Left kidney (tissue), 2 donors: ENCODE results near the gene TIMM22. TPM values are rescaled to one million over a fixed set of nuclear protein-coding genes. Genes with fewer than 3 reads are reported as not detected.
"Not testable (repeated sequence)": the region's sequence is repeated elsewhere in the genome, so short reads cannot be mapped to it uniquely, and the experiment has no call there.

Experiments used
- DNase-seq: peaks from one replicate; pipeline ENCODE4 v3.0.0-alpha.2; 2013
- polyA plus RNA-seq: library from polyadenylated mRNA; unstranded; fragments of 120-200 nt; gene quantifications from one replicate; pipeline ENCODE4 v1.2.1, GENCODE V29; 2013; ENCODE audit not compliant: insufficient read length

The TIMM22 gene
- polyA plus RNA-seq, 1 donor: 14.4 TPM

DNA sequence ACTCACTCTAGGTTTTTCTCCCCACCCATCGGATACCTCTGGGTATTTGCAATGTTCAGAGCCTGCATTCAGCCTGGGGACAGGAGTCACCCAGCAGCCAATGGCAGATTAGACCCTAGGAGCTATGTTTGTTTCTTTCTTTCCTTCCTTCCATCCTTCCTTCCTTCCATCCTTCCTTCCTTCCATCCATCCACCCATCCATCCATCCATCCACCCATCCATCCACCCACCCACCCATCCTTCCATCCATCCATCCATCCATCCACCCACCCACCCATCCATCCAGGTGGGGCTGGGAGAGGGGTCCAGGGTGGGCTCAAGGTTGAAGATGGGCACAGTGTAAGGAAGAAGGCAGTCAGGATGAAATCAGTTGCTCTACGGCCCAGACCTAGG lies 39.9 kb downstream of the TIMM22 start:
- no peak for DNase-seq

DNA sequence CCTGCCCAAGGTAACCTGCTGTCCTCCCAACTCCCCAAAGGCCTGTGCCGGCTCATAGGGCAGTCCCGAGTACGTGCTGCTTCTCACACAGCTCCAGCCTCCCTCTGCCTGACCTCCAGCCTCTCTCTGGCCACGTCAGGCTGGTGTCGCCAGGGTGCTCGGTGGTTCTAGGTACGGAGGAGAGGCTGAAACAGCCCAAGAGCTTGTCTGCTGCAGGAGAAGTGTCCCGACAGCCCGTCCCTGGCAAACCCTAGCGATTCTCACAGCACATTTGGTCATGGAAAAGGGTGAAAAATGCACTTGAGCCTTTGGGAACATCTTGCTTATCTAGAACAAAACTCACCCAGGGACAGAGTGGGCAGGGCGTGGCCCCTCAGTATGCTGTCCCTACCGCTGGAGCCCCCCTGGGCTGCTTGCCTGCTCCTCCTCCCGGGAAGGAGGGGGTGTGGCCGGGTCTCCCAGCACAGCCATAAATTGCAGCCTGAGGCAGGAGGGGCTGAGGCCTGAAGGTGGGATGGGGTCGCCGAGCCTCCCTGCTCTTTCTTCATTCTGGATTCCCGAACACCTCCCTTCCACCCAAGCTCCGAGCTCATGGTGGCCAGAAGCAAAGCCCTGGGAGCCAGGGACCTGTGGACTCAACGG lies 40.4 kb downstream of the TIMM22 start:
- DNase-seq: no peak

DNA sequence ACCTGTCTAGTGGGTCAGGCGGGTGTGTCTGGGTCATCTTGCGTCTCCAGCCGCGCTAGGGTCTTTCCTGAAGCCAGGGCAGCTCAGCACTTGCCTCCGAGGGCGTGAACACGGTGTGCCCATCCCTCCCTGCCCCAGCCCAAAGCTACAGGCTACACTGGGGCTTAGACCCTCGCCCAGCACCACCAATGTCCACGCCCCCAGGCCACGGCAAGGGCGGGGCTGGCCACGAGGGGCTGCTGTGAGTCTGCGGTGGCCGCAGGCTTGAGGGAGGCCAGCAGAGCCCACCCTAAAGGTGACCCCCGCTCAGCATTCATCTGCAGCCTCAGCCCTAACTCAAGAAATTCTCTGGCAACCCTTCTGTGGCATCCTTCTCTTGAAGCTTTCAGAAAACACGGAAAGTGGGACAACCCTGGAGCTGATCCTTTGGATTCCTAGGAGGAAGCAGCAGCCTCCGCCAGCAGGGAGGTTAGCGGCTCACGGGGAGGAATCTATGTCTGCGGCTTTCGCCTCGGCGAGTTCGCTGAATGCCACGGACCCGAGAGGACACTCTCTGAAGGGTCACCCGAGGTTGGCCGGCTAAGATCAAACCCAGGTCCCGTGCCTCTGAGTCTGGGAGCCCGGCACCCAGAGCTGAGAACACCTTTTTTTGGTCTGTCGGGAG lies 41.7 kb downstream of the TIMM22 start:
- DNase-seq: no peak

DNA sequence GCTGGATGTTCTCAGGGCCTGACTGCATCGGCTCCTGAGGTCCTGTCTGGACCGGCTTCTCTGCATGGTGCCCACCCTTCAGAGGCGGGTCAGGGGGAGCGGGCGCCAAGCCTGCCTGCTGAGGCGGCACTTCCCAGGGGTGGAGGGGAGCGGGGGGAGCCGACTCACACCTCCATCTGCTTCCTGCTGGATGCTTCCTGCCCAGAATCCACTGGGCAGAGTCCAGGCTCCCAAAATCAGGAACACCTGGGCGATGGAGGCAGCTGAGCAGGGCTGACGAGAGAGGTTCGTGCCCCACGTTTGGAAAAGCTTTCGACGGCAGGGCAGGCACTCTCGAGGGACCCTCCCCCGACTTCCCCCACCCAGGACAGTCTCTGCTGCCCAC lies 42.2 kb downstream of the TIMM22 start:
- no peak for DNase-seq

DNA sequence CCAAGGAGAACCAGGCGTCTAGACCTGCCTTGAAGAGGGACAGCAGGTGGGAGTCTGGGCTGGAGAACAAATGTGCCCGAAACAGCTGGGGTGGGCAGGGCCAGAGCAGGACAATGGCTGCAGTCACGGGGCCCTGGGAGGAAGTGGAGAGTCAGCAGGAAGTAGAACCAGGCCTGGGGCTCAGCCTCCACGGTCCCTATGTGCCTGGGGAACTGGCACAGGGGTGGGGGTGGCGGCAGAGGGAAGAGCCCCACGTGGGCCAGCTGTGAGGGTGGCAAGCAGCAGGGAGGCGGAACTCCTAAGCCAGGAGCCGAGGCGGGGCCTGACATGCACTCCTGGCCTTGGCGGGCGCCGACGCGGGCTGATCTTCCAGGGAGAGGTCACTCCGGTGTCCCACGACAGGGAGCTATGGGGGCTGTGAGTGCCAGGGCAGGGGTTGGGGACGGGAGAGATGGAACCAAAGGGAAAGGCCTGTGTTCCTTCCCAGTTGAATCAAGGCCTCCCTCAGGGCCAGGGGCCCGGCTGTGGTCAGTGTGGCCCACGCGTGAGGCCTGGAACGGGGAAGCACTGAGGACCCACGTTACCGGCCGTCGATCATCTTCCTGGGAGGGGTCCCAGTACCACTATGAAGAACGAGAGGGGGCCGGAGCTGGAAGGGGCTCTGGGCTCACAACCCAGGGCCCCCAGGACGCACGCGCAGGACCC lies 42.7 kb downstream of the TIMM22 start:
- DNase-seq: no peak

DNA sequence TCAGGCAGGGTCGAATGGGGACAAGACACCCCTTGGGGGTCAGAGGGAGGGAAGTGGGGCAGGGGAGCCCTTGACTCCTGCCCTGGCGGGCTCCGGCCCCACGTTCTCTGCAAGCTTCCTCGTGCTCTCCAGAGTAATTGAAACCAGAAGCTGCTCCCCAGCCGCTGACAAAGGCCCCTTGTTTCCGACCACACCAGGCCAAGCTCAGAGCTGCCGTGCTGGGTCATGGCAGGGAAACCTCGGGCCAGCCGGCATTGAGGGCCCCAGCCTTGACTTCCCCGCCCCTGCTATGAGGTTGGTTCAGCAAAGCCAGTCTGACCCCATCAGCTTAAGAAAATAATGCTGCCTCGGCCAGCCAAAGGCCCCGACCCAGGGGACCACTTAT lies 43.3 kb downstream of the TIMM22 start:
- DNase-seq: no peak

DNA sequence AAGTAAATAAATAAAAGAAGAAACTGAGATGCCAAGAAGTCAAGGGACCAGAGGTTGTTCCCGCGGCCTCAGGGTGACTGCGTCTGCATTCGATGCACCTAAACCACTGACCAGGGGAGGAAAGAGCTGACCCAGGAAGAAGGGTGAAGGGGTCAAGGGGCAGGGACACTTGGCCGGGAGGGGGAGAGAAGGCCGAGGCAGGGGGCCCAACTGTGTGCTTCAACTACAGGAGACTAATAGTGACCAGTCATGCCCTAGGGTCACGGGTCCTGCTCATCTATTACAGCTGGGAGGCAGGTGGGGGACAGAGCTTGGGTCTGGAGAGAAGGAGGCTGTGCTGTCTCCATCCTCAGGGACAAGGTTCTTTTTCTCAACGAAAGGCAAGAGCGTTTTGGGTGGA lies 44.8 kb downstream of the TIMM22 start:
- no peak for DNase-seq

DNA sequence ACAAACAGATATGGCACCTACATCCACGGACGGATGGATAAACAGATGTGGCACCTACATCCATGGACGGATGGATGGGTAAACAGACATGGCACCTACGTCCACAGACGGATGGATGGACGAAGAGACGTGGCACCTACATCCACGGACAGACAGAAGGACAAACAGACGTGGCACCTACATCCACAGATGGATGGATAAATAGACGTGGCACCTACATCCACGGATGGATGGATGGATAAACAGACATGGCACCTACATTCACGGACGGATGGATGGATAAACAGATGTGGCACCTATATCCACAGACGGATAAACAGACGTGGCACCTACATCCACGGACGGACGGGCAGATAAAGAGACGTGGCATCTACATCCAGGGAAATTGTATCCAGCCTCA lies 45.6 kb downstream of the TIMM22 start:
- no peak for DNase-seq

DNA sequence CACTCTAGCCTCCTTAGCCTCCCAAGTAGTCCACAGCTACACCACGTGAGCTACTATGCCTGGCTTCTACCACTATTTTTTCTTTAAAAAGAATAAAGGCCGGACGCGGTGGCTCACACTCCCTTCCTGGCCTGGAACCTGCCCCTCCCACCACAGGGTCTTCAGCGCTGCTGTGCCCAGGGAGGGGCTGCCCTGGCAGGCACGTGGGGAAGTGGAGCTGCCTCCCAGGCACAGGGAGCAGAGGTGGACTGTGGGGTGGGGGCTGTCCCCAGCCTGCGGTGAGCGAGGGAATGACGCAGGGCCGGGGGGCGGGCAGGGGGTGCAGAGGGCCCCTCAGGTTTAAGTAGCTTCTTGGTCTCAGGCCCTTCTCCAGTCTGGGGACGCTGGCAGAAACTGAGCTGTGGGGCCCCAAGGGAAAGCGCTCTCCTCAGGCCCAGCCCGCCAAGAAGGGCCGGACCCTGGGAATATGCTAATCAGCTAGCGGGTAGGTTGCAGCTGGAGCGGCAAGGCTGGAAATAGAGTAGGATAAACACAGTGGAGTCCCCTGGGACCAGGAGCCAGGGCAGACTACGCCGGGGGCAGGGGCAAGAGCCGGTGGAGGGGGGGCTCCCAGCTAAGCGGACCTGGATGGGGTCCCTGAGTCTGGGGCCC lies 46.8 kb downstream of the TIMM22 start:
- no peak for DNase-seq

DNA sequence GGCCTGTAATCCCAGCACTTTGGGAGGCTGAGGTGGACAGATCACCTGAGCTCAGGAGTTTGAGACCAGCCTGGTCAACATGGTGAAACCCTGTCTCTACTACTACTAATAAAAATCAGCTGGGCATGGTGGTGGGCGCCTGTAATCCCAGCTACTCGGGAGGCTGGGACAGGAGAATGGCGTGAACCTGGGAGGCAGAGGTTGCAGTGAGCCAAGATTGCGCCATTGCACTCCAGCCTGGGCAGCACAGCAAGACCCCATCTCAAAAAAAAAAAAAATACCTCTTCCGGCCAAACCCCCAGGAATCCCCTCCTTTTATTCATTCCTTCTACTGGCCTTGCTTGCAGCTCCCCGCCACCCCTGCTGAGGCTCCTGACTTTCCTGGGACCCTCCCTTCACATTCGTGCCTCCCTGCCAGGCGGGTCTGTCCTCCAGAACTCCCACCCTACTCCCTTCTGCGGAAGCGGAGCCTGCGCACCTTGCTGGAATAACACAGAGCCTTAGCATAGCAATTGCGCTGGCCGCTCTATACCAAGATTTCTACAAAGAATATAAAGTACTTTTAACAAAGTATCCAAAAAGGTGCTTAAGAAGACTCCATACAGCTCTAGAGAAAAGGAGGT lies 47.6 kb downstream of the TIMM22 start:
- not testable (repeated sequence) for DNase-seq

DNA sequence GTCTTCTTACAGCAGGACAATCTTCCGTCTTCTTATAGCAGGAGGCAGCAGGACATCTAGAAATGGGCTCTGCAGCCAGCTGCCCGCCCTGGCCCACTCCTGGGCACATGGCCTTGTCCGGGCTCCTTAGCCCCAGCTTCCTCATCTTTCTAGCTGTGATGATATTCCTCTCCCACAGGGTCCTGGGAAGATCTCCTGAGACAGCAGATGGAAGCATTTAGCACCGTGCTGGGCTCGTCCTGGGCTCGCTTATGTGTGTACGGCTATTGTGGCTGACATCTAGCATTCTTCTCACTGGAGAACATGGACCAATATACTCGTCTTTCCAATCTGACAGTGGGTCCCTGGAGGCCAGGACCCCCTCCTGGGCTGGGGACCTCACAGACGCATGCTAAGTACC lies 48.5 kb downstream of the TIMM22 start:
- no peak for DNase-seq

DNA sequence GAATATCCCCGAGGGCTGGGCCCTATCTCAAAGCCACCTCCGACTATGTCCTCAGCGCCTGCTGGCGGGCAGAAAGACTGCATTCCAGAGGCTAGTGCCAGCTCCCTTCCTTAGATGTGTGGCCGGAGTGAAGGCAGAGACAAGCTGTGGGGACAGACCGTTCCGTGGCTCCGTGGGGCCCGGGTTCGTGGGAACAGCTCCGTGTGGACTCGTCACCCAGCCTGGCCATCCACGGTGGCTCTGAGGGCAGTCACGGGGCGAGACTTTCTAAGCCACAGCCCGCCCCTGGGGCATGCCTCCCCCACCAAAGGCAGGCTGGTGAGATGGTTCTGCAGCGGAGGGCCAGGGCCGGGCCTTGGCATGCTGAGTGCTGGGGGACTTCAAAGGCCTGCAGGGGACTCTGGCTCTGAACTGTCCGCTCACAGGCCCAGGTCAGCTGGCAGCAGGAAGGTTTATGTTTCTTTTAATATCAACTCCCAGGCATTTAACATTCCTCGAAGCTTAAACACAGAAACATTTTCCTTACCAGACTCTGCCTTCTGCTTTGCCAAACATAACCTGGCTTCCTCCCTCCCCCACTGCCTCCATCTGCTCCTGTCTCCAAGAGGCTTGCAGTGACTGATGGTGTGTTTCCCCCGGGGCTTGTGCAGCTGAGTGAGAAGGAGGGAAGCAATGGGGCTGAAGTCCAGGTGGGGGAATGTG lies 50.4 kb downstream of the TIMM22 start:
- no peak for DNase-seq

DNA sequence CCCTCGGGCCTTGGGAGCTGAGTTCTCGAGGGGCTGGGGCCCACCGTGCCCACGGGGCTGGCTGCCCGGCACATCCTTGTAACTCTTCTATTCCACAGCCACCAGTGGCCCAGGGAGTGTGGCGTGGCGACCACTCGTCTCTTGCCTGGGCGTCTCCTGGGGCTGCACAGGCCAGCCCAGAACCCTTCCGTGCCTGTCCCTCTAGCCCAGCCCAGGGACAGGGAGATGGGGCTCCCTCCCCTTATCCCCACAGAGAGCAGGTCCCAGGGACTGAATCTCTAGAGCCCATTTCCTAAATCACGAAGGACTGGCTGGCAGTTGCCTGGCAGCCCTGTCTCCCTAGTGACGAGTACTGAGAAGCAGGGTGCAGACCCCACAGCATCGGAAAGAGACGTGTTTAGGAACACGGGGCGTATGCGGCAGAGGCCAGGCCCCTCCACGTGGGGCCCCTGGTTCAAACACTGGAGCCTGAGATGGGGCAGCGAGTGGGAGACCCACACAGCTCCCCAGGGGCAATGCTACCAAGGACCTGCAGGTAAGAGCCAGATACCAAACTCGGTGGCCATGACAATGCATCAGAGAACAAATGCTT lies 51.0 kb downstream of the TIMM22 start:
- no peak for DNase-seq

DNA sequence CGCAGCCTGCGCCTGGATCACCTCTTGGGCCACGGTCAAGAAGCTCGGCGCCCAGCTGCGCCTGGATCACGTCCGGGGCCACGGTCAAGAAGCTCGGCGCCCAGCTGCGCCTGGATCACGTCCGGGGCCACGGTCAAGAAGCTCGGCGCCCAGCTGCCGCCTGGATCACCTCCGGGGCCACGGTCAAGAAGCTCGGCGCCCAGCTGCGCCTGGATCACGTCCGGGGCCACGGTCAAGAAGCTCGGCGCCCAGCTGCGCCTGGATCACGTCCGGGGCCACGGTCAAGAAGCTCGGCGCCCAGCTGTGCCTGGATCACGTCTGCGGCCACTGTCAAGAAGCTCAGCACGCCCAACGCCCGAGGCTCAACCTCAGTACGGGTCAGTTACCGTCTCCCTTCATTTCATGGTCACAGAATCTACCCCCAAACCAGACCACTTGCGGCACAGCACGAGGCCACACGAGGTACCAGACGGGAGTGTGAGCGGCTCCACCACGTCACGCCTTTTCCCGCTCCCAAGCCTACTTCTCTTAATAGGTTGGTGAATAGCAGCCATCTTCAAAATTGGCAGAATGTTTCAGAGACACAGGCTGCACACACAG lies 51.7 kb downstream of the TIMM22 start:
- DNase-seq: not testable (repeated sequence)

DNA sequence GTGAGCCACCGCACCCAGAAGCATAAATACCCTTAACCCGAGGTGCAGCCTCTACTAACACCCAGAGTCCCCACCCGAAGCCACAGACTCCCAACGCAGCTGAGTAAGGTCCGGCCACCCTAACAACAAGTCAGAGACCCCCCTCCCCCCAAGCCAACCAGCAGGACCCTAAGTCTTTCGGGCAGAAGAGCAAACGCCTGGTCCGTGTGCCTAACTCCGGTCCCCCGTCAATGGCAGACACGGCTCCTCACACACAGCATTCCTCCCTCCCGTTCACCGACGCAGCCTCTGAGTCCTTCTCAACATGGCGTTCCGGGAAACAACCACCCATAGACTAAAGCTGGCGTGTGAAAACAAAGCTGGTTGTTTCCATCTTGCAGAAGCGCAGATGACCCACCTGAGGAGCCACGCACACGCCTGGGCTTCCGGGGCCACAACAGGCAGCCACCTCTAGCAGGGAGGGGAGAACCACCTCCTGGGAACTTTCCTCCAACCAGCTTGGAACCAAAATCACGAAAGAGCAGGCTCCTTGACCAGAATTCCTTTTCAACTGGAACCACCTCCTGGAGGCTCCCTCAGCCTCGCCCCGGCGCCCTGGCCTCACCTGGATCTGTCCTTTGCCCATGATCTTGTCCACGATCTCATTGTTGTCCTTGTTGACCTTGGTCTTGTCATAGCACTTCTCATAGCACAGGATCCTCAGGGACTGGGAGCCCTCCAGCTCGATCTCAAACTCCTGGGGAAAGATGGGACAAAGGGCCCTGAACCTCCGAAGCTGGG lies 52.7 kb downstream of the TIMM22 start:
- no peak for DNase-seq

DNA sequence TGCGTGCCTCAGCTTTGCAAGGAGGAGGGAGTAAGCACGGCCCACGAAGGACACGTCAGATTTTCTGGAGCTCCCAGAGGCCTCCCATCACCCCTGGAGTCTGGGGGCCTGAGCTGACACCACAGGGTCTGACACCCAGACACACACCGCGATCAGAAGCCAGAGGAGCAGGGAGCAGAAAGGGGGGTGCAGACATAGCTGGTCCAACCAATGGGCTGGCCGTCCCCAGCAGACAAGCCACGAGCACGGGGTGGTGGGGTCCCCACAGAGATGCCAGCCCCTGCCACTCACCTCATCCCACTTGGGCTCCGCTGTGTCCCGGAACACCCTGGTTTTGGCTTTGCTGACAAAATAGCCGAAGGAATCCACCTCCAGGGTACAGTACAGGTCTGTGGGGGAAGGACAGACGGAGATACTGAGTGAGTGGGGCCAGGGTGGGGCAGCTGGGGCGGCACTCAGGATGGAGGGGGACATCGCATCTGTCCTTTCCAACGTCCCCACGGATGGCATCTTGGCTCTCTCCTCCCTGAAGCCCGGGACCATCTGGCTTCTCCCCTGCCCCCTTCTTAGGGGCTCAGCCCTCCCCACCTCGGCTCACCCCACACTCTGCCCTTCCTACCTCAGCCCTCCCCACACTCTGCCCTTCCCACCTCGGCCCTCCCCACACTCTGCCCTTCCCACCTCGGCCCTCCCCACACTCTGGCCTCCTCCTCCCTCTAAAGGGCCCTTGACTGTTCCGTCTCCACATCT lies 53.5 kb downstream of the TIMM22 start:
- no peak for DNase-seq

DNA sequence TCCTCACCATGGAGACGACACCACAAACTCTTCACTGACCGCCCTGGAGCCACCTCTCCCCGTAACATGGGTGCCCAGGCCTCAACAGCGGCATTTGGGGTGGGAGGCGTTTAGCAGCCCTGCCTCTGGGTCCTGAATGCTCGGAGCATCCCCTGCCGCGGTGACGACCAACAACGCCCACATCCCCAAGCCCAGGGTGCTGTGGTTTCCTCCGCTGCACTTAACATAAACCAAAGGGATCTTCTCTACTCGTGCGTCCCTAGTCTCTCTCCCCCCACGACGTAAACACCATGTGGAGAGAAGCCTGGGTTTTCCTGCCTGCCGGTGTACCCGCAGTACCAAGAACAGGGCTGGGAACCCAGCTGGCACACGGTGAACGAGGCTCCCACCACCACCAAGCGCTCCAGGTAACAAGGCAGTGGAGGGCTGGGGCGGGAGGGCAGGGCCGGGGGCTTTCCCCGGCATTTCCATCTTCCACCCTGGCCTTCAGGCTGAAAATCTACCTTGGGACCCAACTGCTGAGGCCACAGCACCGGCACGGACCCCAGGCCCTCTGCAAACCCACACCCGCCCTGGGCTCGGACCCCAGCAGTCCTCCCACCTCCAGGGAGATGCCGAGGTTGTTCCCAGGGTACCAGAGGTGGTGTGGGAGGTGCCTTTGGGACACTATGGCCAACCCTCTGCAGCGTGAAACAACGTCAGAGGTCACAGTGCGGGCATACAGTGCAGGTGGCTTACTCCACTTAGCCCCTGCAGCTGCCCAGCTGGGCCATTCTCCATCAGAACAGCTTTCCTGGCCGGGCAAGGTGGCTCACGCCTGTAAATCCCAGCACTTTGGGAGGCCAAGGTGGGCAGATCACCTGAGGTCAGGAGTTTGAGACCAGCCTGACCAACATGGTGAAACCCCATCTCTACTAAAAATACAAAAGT lies 54.3 kb downstream of the TIMM22 start:
- no peak for DNase-seq
